HTR-8/SVneo (cell line): ENCODE data around the gene KRTAP4-1.
"Not testable (repeated sequence)": the region's sequence is repeated elsewhere in the genome, so short reads cannot be mapped to it uniquely, and the experiment has no call there.

Experiments used
- DNase-seq: peaks from one replicate; pipeline ENCODE4 v3.0.0; 2011; ENCODE audit warnings: low spot score, mixed read lengths; ENCODE audit not compliant: insufficient read length
- FAIRE-seq: peaks from 2 replicates; lab custom pipeline; 2011; peaks lifted over from hg19 to GRCh38; lab: Jason Lieb, UNC

KRTAP4-1 gene

DNA sequence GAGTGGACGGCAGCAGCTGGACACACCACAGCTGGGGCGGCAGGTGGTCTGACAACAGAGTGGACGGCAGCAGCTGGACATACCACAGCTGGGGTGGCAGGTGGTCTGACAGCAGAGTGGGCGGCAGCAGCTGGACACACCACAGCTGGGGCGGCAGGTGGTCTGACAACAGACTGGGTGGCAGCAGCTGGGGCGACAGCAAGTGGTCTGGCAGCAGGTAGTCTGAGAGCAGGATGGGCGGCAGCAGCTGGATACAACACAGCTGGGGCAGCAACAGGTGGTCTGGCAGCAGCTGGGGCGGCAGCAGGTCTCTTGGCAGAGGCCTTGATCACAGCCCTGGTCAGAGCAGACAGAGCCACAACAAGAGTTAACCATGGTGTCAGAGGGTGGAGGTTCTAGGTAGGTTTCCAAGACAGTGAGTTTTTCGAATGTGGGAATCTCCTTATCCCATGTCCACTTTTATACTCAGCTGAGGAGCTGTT is at the start of gene KRTAP4-1:
Gene KRTAP4-1, minus strand, starts transcription at position 432 of the 482 bp plus-strand sequence. Its CDS starts 57 bp downstream, at position 375.
- DNase-seq, result no peak
- peak; percentile 95 for FAIRE-seq

DNA sequence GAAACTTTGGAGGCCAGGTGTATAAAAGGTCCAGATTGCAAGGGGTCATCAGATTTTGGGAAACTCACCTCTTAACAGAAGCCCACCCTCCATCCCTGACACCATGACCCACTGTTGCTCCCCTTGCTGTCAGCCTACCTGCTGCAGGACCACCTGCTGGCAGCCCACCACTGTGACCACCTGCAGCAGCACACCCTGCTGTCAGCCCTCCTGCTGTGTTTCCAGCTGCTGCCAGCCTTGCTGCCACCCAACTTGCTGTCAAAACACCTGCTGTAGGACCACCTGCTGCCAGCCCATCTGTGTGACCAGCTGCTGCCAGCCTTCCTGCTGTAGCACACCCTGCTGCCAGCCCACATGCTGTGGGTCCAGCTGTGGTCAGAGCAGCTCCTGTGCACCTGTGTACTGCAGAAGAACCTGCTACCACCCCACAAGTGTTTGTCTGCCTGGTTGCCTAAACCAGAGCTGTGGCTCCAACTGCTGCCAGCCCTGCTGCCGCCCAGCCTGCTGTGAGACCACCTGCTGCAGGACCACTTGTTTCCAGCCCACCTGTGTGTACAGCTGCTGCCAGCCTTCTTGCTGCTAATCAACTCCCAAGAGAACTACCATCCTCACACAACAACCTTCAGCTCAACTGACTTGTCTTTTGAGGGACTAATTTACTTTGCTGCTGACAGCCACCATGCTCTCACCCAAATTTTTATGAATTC is 47.8 kb upstream of the KRTAP4-1 start, which contains the start of gene KRTAP9-3:
Gene KRTAP9-3, plus strand, starts transcription at position 51 of the 707 bp plus-strand sequence. Its CDS starts 53 bp downstream, at position 104.
- DNase-seq, result not testable (repeated sequence)
- peak; percentile 71 for FAIRE-seq

DNA sequence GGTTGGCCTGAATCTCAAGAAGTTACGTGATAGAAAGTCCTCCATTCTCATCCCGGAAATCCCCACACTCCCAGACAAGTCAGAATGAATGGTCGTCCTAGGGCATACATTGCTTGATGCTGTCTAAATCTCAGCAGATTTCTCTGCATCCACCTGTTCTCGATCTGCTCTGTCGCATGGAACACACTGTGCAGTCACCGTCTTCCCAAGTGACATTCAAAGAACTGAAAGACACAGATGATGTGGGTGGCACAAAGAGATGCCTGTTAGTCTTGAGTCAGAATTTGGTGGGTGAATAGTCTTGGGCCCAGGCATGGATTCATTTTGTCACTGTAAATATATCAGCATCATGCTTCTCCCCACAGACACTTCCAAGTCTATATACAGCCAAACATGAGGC is 47.0 kb upstream of the KRTAP4-1 start:
- no peak for DNase-seq
- FAIRE-seq, result no peak

DNA sequence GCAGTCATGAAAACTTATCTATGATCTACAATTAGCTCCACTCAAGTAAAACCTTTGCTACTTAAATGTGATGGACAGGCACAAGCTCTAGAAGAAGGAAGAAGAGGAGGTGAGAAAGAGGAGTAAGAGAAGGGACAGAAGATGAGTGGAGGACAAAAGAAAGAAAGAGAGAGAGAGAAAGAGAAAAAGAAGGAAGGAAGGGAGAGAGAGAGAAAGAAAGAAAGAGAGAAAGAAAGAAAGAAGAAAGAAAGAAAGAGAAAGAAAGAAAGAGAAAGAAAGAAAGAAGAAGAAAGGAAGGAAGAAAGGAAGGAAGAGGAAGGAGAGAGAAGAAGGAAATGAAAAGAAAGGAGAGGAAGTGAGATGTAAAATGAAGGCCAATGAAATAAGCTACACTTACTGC is 45.4 kb upstream of the KRTAP4-1 start:
- no peak for DNase-seq
- no peak for FAIRE-seq

DNA sequence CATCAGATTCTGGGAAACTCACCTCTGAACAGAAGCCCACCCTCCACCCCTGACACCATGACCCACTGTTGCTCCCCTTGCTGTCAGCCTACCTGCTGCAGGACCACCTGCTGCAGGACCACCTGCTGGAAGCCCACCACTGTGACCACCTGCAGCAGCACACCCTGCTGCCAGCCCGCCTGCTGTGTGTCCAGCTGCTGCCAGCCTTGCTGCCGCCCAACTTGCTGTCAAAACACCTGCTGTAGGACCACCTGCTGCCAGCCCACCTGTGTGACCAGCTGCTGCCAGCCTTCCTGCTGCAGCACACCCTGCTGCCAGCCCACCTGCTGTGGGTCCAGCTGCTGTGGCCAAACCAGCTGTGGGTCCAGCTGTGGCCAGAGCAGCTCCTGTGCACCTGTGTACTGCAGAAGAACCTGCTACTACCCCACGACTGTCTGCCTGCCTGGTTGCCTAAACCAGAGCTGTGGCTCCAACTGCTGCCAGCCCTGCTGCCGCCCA is 41.9 kb upstream of the KRTAP4-1 start, which contains the start of gene KRTAP9-2:
Gene KRTAP9-2, plus strand, starts transcription at position 51 of the 498 bp plus-strand sequence. Its CDS starts 7 bp downstream, at position 58.
- DNase-seq, FAIRE-seq: not testable (repeated sequence)

DNA sequence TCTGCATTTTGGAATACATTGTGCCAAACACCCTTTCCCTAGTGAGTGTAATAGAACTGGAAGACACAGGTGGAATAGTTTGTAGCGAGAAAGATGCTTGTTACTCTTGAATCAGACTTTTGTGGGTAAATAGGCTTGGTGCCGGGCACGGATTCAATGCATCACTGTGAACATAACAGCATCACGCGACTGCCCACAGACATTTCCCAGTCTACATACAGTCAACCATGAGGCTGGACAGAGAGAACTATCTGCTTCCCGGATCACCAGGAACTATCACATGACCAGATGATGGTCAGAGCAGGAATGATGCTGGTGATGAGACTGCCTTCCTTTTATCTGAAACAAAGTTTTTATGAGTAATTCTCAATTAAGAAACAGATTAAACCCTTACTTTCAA is 41.3 kb upstream of the KRTAP4-1 start:
- DNase-seq (no peak), FAIRE-seq (no peak)

DNA sequence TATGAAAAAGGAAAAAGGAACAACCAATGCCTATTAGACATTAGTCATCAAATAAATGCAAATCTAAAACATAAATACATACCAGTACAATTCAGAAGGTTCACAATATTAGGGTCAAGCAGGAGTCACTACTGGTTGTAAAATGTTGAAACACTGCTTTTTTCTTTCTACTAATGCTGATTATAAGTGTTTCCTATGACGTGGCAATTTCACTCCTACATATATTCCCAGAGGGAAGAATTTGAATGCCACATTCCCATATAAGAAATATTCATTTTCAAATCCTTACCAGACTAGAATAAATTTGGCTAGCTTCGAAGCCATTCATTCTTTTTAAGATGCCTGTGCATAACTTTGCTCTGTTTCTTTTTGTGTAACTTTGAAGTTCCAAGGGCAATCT is 39.1 kb upstream of the KRTAP4-1 start:
- DNase-seq (no peak), FAIRE-seq (no peak)

DNA sequence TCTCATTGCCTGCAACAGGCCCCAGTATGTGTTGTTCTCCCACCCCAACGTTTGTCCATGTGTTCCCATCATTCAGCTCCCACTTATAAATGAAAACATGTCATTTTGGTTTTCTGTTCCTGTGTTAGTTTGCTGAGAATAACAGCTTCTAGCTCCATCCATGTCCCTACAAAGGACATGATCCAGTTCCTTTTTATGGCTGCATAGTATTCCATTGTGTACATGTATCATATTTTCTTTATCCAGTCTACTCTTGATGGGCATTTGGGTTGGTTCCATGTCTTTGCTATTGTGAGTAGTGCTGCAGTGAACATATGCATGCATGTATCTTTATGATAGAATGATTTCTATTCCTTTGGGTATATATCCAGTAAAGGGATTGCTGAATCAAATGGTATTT is 31.0 kb upstream of the KRTAP4-1 start:
- FAIRE-seq (no peak), DNase-seq (no peak)

DNA sequence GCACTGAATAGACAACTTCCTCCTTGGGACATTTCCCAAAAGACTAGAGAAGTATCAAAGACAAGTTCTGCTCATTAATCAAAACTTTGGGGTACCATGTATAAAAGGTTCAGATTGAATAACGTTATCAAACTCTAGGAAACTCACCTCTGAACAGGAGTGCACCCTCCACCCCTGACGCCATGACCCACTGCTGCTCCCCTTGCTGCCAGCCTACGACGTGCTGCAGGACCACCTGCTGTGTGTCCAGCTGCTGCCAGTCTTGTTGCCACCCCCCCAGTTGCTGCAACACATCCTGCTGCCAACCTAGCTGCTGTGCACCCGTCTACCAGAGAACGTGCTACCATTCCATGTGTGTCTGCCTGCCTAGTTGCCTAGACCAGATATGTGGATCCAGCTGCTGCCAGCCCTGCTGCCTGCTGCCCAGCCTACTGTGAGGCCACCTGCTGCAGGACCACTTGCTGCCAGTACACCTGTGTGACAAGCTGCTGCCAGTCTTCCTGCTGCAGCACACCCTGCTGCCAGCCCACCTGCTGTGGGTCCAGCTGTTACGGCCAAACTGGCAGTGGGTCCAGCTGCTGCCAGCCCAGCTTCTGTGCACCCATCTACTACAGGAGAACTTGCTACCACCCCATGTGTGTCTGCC is 27.9 kb upstream of the KRTAP4-1 start:
- DNase-seq (no peak), FAIRE-seq (peak; percentile 88)

DNA sequence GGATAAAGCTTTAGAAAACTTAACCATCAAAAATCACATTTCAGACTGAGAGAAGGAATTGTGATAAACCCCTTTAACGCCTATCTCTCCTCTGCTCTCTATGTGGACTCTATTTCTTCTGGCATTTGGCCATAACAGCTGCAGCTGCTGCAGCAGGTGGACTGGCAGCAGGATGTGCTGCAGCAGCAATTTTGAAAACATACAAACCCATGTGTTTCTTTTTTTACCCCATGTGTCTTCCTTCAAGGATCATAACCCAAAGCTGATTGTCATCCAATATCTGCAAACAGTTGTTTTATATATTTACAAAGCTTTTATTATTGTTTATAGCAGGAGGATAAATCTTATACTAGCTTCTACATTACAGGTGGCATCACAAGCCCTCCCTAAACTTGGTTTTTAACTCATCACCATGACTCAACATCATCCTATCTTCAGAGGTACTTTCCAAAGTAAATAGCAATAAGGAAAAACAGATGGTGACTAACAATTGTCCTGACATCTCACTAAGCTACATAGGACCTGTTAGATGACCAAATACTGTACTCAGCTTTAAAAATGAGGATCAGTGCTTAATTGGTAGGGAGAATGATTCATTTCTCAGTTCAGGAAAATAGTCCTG is 27.2 kb upstream of the KRTAP4-1 start:
- no peak for DNase-seq
- no peak for FAIRE-seq

DNA sequence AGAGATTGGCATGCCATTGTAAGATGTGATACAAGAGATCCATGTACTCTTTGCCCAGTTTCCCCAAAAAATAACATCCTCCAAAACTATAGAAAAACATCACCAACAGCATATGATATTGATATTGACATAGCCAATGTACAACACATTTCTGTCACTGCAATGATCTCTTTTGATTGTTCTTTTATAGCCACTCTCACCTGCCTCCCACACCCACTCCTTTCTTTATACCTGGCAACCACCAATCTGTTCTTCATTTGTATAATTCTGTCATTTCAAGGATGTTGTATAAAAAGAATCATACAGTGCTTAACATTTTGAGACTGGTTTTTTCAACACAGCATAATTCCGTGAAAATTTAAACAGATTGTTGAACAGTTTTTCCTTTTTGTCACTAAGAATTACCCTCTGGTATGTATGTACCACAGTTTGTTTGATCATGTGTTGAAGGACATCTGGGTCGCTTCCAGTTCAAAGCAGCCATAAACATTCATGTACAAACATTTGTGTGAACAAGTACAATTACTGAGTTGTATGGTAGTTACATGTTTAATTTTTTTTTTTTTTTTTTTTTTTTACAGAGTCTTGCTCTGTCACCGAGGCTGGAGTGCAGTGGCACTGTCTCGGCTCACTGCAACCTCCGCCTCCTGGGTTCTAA is 14.8 kb upstream of the KRTAP4-1 start:
- no peak for FAIRE-seq
- DNase-seq, result no peak

DNA sequence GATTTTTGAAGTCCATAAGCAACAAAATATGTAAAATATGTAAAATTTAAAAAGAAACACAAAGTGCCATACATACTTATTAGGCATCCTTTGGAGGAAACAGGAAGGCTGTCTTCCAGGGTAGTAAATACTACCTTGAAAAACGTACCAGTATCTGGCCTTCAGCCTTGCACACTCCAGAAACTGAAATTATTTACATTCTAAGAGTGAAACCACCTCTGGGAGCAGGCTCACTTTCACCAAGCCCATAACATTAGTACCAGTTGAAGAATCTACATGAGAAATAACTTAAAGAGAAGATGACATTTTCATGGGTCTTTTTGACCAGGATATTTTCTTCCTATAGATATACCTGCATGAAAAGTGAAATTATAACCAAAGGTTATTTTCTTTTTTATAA is 11.4 kb upstream of the KRTAP4-1 start:
- DNase-seq (no peak), FAIRE-seq (no peak)

DNA sequence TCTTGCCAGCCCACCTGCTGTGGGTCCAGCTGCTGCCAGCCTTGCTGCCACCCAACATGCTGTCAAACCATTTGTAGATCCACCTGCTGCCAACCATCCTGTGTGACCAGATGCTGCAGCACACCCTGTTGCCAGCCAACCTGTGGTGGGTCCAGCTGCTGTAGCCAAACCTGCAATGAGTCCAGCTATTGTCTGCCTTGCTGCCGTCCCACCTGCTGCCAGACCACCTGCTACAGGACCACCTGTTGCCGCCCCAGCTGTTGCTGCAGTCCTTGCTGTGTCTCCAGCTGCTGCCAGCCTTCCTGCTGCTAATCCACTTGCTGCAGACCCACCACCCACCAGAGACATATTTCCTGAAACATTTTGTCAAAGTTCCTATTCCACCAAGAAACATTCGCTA is 5.6 kb upstream of the KRTAP4-1 start:
- FAIRE-seq, result peak; percentile 74
- DNase-seq, result no peak

DNA sequence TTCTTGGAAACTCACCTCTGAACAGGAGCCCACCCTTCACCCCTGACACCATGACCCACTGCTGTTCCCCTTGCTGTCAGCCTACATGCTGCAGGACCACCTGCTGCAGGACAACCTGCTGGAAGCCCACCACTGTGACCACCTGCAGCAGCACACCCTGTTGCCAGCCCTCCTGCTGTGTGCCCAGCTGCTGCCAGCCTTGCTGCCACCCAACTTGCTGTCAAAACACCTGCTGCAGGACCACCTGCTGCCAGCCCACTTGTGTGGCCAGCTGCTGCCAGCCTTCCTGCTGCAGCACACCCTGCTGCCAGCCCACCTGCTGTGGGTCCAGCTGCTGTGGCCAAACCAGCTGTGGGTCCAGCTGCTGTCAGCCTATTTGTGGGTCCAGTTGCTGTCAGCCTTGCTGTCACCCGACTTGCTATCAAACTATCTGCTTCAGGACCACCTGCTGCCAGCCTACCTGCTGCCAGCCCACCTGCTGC is 5.2 kb upstream of the KRTAP4-1 start, which contains the start of gene KRTAP9-1:
Gene KRTAP9-1, plus strand, starts transcription at position 51 of the 482 bp plus-strand sequence. Its CDS starts 0 bp downstream, at position 51.
- not testable (repeated sequence) for DNase-seq, FAIRE-seq

DNA sequence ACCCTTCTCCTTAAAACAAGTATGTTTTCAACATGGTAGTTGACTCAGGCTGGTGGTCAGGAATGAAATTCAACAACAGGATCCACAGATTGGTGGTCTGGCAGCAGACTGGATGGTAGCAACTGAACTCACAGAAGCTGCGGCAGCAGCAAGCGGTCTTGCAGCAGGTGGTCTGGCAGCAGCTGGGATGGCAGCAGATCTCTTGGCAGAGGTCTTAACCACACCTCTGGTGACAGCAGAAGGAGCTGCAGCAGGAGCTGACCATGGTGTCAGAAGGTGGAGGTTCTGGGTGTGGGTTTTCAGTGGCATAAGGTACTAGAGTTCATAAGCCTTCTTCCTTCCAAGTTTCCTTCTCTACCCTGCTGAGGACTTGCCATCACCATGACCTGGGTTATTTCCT is 2.2 kb upstream of the KRTAP4-1 start:
- DNase-seq (no peak), FAIRE-seq (no peak)

DNA sequence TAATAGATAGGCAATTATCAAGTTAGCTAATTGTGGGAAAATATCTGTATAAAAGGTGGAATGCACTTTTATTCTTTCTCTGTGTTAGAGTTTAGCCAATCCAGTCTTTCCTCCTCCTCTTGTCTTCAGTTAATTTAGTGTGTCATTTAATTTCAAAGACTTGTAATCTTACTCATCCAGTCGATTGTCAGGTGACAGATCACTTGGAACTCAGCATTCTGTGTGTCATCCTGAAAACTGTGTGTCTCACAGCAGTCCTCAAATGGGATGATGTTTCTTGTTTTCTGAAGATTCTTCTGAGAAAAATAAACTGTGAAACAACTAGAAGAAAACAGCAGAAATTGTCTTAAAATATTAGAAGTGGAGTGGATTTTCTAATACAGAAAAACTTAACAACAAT is 290 bp upstream of the KRTAP4-1 start:
- DNase-seq (no peak), FAIRE-seq (peak; percentile 9)

DNA sequence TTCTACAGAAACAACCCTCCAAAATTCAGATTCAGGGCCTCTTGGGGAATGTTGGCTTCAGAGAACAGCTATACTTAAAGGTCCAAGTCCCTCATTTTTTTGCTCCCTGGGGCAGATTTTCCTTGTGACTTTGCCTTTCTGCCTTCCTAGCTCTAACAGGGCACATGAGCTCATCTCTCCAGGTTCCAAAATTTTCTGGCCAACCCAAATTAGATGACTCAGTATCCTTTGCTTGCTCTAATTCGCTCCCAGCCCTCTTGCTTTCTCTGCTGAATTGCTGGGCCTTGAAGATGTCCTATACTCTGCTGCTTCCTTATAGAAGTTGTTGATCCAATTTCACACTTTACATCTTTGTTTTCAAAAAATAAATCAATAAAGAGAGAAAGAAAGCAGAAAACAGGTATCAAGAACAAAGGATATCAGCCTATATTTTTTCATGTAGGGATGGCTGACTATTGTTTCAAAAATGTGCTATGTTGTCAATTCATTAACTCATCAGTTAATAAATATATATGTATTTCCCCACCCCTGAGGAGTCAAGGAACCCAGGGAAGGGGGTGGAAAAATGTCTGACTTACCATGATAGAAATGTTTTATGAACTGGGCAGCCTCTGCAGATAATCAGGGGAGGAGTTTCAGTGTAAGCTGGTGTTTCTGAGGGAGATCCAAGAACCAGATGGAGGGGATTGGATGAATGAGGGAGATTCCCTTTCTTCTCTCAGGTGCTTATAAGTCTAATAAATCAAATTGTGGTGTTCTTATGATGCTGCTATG is 5.7 kb downstream of the KRTAP4-1 start:
- FAIRE-seq (no peak), DNase-seq (no peak)

DNA sequence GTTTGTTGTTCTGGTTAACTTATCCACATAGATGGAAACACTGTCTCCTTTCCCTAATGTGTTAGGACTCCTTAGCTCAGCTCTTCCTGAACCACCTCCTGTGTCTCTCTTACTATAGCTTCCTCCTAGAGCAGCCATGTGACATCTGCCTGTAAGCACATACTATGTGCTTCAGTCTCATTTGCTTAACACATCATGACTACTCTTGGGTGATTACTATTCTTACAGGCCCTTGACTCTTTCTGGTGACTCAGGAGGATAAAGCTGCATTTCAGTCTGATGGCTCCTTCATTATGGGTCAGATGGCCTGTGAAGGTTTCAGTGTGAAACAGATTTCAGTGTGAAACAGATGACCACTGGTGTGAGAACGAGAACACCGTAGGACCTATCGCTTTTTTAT is 6.4 kb downstream of the KRTAP4-1 start:
- FAIRE-seq, result no peak
- DNase-seq, result no peak

DNA sequence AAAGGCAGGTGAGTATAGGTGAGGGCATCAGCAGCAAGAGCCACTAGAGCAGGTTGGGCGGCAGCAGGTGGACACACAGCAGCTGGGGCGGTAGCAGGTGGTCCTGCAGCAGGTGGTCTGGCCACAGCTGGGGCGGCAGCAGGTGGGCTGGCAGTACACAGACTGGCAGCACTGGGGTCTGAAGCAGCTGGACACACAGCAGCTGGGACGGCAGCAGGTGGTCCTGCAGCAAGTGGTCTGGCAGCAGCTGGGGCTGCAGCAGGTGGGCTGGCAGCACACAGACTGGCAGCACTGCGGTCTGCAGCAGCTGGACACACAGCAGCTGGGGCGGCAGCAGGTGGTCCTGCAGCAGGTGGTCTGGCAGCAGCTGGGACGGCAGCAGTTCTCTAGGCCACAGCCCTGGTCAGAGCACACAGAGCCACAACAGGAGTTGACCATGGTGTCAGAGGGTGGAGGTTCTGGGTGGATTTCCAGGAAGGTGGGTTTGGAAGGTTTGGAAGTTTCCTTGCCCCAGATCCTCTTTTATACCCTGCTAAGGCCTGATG is 6.9 kb downstream of the KRTAP4-1 start, which contains the start of gene KRTAP4-2:
Gene KRTAP4-2, minus strand, starts transcription at position 495 of the 545 bp plus-strand sequence. Its CDS starts 57 bp downstream, at position 438.
- FAIRE-seq, result peak; percentile 42
- DNase-seq, result no peak
